ENCODE data around the gene GSTM2. TPM values are rescaled to one million over a fixed set of nuclear protein-coding genes. Genes with fewer than 3 reads are reported as not detected.

The GSTM2 gene
- total RNA-seq, 2 experiments from 2014 or later: 0.38 to 0.76 TPM

GRCh38 chr1:109636201-109636952 lies 31.5 kb upstream of the GSTM2 start:
- peaks cover 15% of the 10 kb centered on the region for H3K4me1 ChIP-seq (ENCODE audit: insufficient read depth, low read length, poor library complexity, severe bottlenecking)
- no peak overlapping the region for H3K27ac ChIP-seq (ENCODE audit: low read depth, low read length, poor library complexity, severe bottlenecking)
- no peaks in the 10 kb centered on the region for H4K20me1 ChIP-seq (ENCODE audit: insufficient read depth, low read length)
- DNase-seq (ENCODE audit: low spot score): no peak
- H3K9me3 ChIP-seq (ENCODE audit: low read length): no peaks in the 10 kb centered on the region
- H3K4me3 ChIP-seq (ENCODE audit: low read depth, low read length, poor library complexity, severe bottlenecking): no peak overlapping the region
- POLR2A ChIA-PET: interaction anchor here (0.8 kb wide), 1 partner anchor 88 kb away, joined by 3 read pairs; the partner anchor contains the start of gene GNAI3
- H3K9me2 ChIP-seq (ENCODE audit: insufficient read depth, low read length): no peaks in the 10 kb centered on the region
- peaks cover 3% of the 10 kb centered on the region; the same call in 1 of the 2 replicates for H3K36me3 ChIP-seq (ENCODE audit: insufficient read depth, low read length)
- no peaks in the 10 kb centered on the region for H3K79me2 ChIP-seq (ENCODE audit: insufficient read depth, low read depth, low read length)
- no peak overlapping the region for H2AFZ ChIP-seq (ENCODE audit: low read length)
- no peak for TF ChIP-seq CTCF (conservative IDR thresholded peaks at IDR 0.05; ENCODE audit: low read length)
- TF ChIP-seq EZH2phosphoT487 (IDR thresholded peaks at IDR 0.05; ENCODE audit: borderline replicate concordance, low read depth, low read length): no peak
- intact Hi-C loops (cut with micrococcal nuclease; ENCODE audit: unreplicated experiment): no loop called here
- BruUV-seq (replicated peaks): no TSS peak
- H3K4me2 ChIP-seq (ENCODE audit: low read length): no peak overlapping the region
- CTCF ChIA-PET (ENCODE audit: unreplicated experiment): interaction anchor here (0.9 kb wide), 1 partner anchor 137 kb away, joined by 7 read pairs; no protein-coding TSS in a partner anchor

GRCh38 chr1:109637446-109637845 lies 30.4 kb upstream of the GSTM2 start:
- H3K9me2 ChIP-seq (ENCODE audit: insufficient read depth, low read length): no peaks in the 10 kb centered on the region
- ChIA-PET CTCF (ENCODE audit: unreplicated experiment) (interaction anchor here (0.9 kb wide), 1 partner anchor 136 kb away, joined by 7 read pairs; no protein-coding TSS in a partner anchor), POLR2A (interaction anchor here (0.8 kb wide), 1 partner anchor 89 kb away, joined by 3 read pairs; the partner anchor contains the start of gene GNAI3)
- H3K9me3 ChIP-seq (ENCODE audit: low read length): no peaks in the 10 kb centered on the region
- DNase-seq (ENCODE audit: low spot score): no peak
- intact Hi-C loops (cut with micrococcal nuclease; ENCODE audit: unreplicated experiment): no loop called here
- BruUV-seq (replicated peaks): no TSS peak
- no peaks in the 10 kb centered on the region for H4K20me1 ChIP-seq (ENCODE audit: insufficient read depth, low read length)
- H3K4me3 ChIP-seq (ENCODE audit: low read depth, low read length, poor library complexity, severe bottlenecking): no peak overlapping the region
- TF ChIP-seq CTCF (conservative IDR thresholded peaks at IDR 0.05; ENCODE audit: low read length) (no peak), EZH2phosphoT487 (IDR thresholded peaks at IDR 0.05; ENCODE audit: borderline replicate concordance, low read depth, low read length) (no peak)
- H3K4me1 ChIP-seq (ENCODE audit: insufficient read depth, low read length, poor library complexity, severe bottlenecking): peaks cover 15% of the 10 kb centered on the region
- no peak overlapping the region for H2AFZ ChIP-seq (ENCODE audit: low read length)
- H3K27ac ChIP-seq (ENCODE audit: low read depth, low read length, poor library complexity, severe bottlenecking): no peak overlapping the region
- no peaks in the 10 kb centered on the region for H3K36me3 ChIP-seq (ENCODE audit: insufficient read depth, low read length)
- H3K79me2 ChIP-seq (ENCODE audit: insufficient read depth, low read depth, low read length): no peaks in the 10 kb centered on the region
- no peak overlapping the region for H3K4me2 ChIP-seq (ENCODE audit: low read length)
